Ovary (tissue), 3 donors: ENCODE data around the gene ZMYND8.

ENCODE experiments used
- POLR2A ChIP-seq: fragments of 450-650 bp; IDR thresholded peaks from one replicate; pipeline ENCODE4 v1.6.1; 2017; ENCODE audit warnings: antibody characterized with exemption, mild to moderate bottlenecking, moderate library complexity
- TF ChIP-seq, protein P1 (sequence below), 3 donors: fragments of 450-650 bp in 2 of 3; fragments of 200-600 bp in 1 of 3; IDR thresholded peaks; one replicate each; pipeline versions ENCODE4 v1.5.1 to v1.8.0; 2016 to 2022; ENCODE audit warnings: antibody characterized with exemption in 3 of 3, mild to moderate bottlenecking in 1 of 3
- donor health status: DM: no; HTN: no; CAD: no.

DNA sequence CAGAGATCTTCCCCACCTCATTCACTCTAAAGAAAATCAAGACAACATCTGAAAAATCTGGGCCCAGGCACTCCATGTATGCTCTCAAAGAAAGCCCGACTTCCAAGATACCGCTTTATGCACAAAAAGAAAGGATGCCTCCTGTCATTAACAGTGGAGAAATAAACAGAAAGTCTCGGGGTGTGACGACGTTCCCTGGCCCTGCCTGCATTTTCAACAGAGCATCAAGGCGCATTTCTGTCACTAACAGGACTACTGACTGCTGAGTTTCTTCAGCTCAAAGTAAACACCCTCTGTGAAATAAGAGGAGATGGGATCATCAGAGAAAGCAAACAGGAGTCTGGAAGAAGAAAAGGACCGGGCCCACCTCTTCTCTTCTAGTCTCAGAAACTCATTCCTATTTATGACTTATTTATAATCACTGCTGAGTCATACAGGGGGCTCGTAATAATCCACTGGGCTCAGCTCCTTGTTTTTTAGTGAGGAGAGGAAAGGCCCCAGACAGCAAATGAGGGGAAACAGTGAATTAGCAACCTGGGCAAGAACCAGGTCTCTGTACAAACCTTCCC lies 99.7 kb downstream of the ZMYND8 start:
- TF ChIP-seq, protein P1, sequence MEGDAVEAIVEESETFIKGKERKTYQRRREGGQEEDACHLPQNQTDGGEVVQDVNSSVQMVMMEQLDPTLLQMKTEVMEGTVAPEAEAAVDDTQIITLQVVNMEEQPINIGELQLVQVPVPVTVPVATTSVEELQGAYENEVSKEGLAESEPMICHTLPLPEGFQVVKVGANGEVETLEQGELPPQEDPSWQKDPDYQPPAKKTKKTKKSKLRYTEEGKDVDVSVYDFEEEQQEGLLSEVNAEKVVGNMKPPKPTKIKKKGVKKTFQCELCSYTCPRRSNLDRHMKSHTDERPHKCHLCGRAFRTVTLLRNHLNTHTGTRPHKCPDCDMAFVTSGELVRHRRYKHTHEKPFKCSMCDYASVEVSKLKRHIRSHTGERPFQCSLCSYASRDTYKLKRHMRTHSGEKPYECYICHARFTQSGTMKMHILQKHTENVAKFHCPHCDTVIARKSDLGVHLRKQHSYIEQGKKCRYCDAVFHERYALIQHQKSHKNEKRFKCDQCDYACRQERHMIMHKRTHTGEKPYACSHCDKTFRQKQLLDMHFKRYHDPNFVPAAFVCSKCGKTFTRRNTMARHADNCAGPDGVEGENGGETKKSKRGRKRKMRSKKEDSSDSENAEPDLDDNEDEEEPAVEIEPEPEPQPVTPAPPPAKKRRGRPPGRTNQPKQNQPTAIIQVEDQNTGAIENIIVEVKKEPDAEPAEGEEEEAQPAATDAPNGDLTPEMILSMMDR (IDR thresholded peaks at IDR 0.05): no peak
- TF ChIP-seq POLR2A: no peak
